Chondrocyte (in vitro differentiated cells): Measurements from ENCODE around the gene ZDHHC1. TPM values are rescaled to one million over a fixed set of nuclear protein-coding genes. Genes with fewer than 3 reads are reported as not detected.

Source experiments
- DNase-seq: peaks from one replicate; pipeline ENCODE4 v3.0.0; 2021; ENCODE audit warnings: mixed read lengths, low spot score
- H3K27ac Mint-ChIP-seq: one replicate; pipeline ENCODE4 v1.8.0; 2021; ENCODE audit warnings: mild to moderate bottlenecking, moderate library complexity, mixed read lengths; ENCODE audit not compliant: unreplicated experiment
- H3K27me3 Mint-ChIP-seq: 2 replicates; pipeline ENCODE4 v1.8.0; 2021; ENCODE audit warnings: low read depth, mixed read lengths
- H3K36me3 Mint-ChIP-seq: 2 replicates; pipeline ENCODE4 v1.8.0; 2021; ENCODE audit warnings: low read depth, mixed read lengths
- H3K4me1 Mint-ChIP-seq: 2 replicates; pipeline ENCODE4 v1.8.0; 2021; ENCODE audit warnings: low read depth, mild to moderate bottlenecking, mixed read lengths
- H3K4me3 Mint-ChIP-seq: one replicate; pipeline ENCODE4 v1.8.0; 2021; ENCODE audit warnings: mild to moderate bottlenecking, moderate library complexity, mixed read lengths; ENCODE audit not compliant: unreplicated experiment
- H3K9me3 Mint-ChIP-seq: 2 replicates; pipeline ENCODE4 v1.8.0; 2021; ENCODE audit warnings: low read depth, mixed read lengths
- total RNA-seq: library from RNA; stranded (reverse); gene quantifications from 3 replicates; pipeline ENCODE4 v1.2.1, GENCODE V29; 2021
- TF ChIP-seq, protein P1 (sequence below): fragments of 200-600 bp; sonication (generic); IDR thresholded peaks from 2 replicates; pipeline ENCODE4 v1.5.0; 2021; ENCODE audit warnings: antibody characterized with exemption, mild to moderate bottlenecking, moderate library complexity

The ZDHHC1 gene
- total RNA-seq, 1 donor from 2014 or later, result 12.2 TPM

DNA sequence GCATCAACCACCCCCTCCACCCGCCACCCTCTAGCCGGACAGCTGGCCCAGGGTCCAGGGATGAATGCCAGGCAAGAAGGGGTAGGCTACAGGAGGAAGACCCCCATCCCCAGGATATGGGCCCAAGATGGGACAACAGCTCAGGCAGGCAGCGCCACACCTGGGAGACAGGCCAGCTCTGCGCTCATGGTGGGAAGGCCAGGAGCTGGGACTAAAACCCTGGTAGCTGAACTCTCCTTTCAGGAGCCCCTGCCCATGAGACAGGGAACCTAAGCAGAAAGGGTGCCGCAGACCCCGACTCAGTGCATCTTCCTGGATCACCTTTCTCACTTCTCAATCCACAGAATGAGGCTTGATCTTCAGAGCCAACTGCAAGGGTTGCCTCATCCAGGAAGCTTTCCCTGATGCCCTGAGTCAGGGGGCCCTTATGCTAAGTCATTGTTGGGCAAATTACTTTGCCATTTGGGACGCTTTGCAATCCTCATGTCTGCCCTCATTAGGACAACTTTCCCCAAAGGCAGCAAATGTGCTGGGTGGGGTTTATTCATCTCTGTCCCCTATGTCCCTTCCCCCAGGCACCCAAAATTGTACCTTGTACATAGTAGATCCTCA, 9.0 kb downstream of the ZDHHC1 start:
- Mint-ChIP-seq H3K27me3 (no peaks in the 10 kb centered on the region), H3K9me3 (no peaks in the 10 kb centered on the region), H3K27ac (peak overlapping the region; percentile 74), H3K4me3 (no peak overlapping the region), H3K4me1 (peaks cover 16% of the 10 kb centered on the region), H3K36me3 (peaks cover 4% of the 10 kb centered on the region)
- TF ChIP-seq, protein P1, sequence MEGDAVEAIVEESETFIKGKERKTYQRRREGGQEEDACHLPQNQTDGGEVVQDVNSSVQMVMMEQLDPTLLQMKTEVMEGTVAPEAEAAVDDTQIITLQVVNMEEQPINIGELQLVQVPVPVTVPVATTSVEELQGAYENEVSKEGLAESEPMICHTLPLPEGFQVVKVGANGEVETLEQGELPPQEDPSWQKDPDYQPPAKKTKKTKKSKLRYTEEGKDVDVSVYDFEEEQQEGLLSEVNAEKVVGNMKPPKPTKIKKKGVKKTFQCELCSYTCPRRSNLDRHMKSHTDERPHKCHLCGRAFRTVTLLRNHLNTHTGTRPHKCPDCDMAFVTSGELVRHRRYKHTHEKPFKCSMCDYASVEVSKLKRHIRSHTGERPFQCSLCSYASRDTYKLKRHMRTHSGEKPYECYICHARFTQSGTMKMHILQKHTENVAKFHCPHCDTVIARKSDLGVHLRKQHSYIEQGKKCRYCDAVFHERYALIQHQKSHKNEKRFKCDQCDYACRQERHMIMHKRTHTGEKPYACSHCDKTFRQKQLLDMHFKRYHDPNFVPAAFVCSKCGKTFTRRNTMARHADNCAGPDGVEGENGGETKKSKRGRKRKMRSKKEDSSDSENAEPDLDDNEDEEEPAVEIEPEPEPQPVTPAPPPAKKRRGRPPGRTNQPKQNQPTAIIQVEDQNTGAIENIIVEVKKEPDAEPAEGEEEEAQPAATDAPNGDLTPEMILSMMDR, result no peak
- DNase-seq, result no peak

GRCh38 chr16:67406111-67406971, 9.9 kb downstream of the ZDHHC1 start:
- no peaks in the 10 kb centered on the region for H3K27me3 Mint-ChIP-seq
- H3K4me3 Mint-ChIP-seq, result no peak overlapping the region
- H3K9me3 Mint-ChIP-seq, result no peaks in the 10 kb centered on the region
- TF ChIP-seq, protein P1, result no peak
- H3K27ac Mint-ChIP-seq, result peak overlapping the region; percentile 74
- peaks cover 16% of the 10 kb centered on the region for H3K4me1 Mint-ChIP-seq
- DNase-seq, result no peak
- H3K36me3 Mint-ChIP-seq, result peaks cover 4% of the 10 kb centered on the region

GRCh38 chr16:67405336-67405735, 10.9 kb downstream of the ZDHHC1 start:
- no peak overlapping the region for H3K27ac Mint-ChIP-seq
- no peaks in the 10 kb centered on the region for H3K27me3 Mint-ChIP-seq
- no peaks in the 10 kb centered on the region for H3K9me3 Mint-ChIP-seq
- no peak for DNase-seq
- no peak overlapping the region for H3K4me3 Mint-ChIP-seq
- peaks cover 4% of the 10 kb centered on the region for H3K36me3 Mint-ChIP-seq
- peaks cover 16% of the 10 kb centered on the region for H3K4me1 Mint-ChIP-seq
- TF ChIP-seq, protein P1, result no peak

GRCh38 chr16:67404740-67405226, 11.5 kb downstream of the ZDHHC1 start:
- TF ChIP-seq, protein P1, result no peak
- H3K4me1 Mint-ChIP-seq, result peaks cover 16% of the 10 kb centered on the region
- H3K36me3 Mint-ChIP-seq, result peaks cover 4% of the 10 kb centered on the region
- H3K9me3 Mint-ChIP-seq, result no peaks in the 10 kb centered on the region
- DNase-seq, result no peak
- H3K27me3 Mint-ChIP-seq, result no peaks in the 10 kb centered on the region
- no peak overlapping the region for H3K4me3 Mint-ChIP-seq
- H3K27ac Mint-ChIP-seq, result no peak overlapping the region

GRCh38 chr16:67403976-67404555, 12.2 kb downstream of the ZDHHC1 start:
- no peak for DNase-seq
- no peak overlapping the region for H3K4me3 Mint-ChIP-seq

More at GRCh38 chr16:67403976-67404555, 12.2 kb downstream of the ZDHHC1 start:
- H3K27ac Mint-ChIP-seq, result no peak overlapping the region
- TF ChIP-seq, protein P1, result no peak
- H3K4me1 Mint-ChIP-seq, result peaks cover 19% of the 10 kb centered on the region
- no peaks in the 10 kb centered on the region for H3K9me3 Mint-ChIP-seq
- H3K27me3 Mint-ChIP-seq, result no peaks in the 10 kb centered on the region
- peaks cover 4% of the 10 kb centered on the region for H3K36me3 Mint-ChIP-seq
